ENCODE data around the gene POLDIP3.
A peak's percentile ranks its signal among the peaks of the same experiment; 100 is the strongest.

POLDIP3 gene

GRCh38 chr22:42641801-42642413, 27.2 kb upstream of the POLDIP3 start:
- no peak for DNase-seq

GRCh38 chr22:42639541-42640241, 25.0 kb upstream of the POLDIP3 start:
- DNase-seq = no peak

- DNase-seq = no peak
Observed at GRCh38 chr22:42637555-42637954, 22.9 kb upstream of the POLDIP3 start.

GRCh38 chr22:42636506-42636905, 21.8 kb upstream of the POLDIP3 start:
- no peak for DNase-seq

- no peak for DNase-seq
Observed at GRCh38 chr22:42635531-42635930, 20.8 kb upstream of the POLDIP3 start.

GRCh38 chr22:42633013-42633412, 18.3 kb upstream of the POLDIP3 start:
- DNase-seq = no peak

GRCh38 chr22:42632096-42632495, 17.4 kb upstream of the POLDIP3 start:
- DNase-seq = no peak

- no peak for DNase-seq
Observed at GRCh38 chr22:42630901-42631602, 16.4 kb upstream of the POLDIP3 start.

GRCh38 chr22:42630211-42630610, 15.5 kb upstream of the POLDIP3 start:
- no peak for DNase-seq

GRCh38 chr22:42627981-42628380, 13.3 kb upstream of the POLDIP3 start:
- no peak for DNase-seq

- no peak for DNase-seq
Observed at GRCh38 chr22:42626951-42627625, 12.4 kb upstream of the POLDIP3 start.

- no peak for DNase-seq
Observed at GRCh38 chr22:42626431-42626830, 11.7 kb upstream of the POLDIP3 start.

GRCh38 chr22:42625416-42625815, 10.7 kb upstream of the POLDIP3 start:
- DNase-seq = no peak

- DNase-seq = no peak
Observed at GRCh38 chr22:42624551-42625106, 9.9 kb upstream of the POLDIP3 start.

- DNase-seq = no peak
Observed at GRCh38 chr22:42623756-42624441, 9.2 kb upstream of the POLDIP3 start.

- DNase-seq = no peak
Observed at GRCh38 chr22:42623301-42623751, 8.6 kb upstream of the POLDIP3 start.

GRCh38 chr22:42622061-42622710, 7.5 kb upstream of the POLDIP3 start:
- DNase-seq = no peak

GRCh38 chr22:42621505-42622002, 6.9 kb upstream of the POLDIP3 start:
- DNase-seq = peak; percentile 17

- DNase-seq = no peak
Observed at GRCh38 chr22:42620084-42620483, 5.4 kb upstream of the POLDIP3 start.

GRCh38 chr22:42619261-42620063, 4.8 kb upstream of the POLDIP3 start:
- no peak for DNase-seq

All from NCI-H1694 (cell line).